CD1c-positive myeloid dendritic cell (primary cell): Measurements from ENCODE around the gene CNST.
"Not testable (repeated sequence)": the region's sequence is repeated elsewhere in the genome, so short reads cannot be mapped to it uniquely, and the experiment has no call there.

Source experiments
- DNase-seq: peaks from one replicate; pipeline ENCODE4 v3.0.0-alpha.2; 2016; ENCODE audit errors: extremely low spot score

Gene CNST

DNA sequence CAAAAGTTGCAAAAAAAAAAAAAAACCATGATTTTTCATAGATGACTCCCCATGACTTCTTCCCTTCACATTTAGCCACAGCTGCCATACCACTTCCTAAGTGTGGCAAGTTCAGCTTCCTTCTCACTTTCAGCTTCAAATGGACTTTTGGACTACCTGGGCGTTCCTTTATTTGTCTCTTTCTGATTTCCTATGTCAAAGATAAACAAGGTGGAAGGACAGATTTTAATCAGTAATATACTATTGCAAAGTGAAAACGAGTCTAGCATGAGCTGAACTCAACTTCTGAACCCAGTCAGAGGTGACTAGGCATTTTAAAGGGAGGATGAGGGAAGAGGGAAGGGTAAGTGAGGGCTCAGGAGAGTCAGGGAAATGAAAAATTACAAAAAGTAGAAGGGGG, 143.6 kb downstream of the CNST start:
- DNase-seq: no peak

DNA sequence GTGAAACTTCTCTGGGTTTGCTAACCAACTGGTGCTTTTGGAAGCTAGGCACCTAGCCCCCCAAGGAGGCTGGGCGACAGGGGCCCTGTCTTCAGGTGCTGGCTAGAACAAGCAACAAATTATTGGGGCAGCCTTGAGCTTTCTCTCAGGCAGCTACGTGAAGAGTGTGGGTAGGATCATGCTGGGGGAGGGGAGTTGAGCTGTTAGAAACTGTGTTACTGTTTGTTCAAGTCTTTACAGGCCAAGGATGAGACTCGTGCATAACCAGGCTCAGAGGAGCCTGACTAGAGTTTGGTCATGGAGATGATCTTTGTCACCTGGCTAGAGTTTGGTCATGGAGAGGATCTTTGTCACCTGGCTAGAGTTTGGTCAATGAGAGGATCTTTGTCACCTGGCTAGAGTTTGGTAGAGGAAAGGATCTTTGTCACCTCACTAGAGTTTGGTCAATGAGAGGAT, 145.3 kb downstream of the CNST start:
- no peak for DNase-seq

DNA sequence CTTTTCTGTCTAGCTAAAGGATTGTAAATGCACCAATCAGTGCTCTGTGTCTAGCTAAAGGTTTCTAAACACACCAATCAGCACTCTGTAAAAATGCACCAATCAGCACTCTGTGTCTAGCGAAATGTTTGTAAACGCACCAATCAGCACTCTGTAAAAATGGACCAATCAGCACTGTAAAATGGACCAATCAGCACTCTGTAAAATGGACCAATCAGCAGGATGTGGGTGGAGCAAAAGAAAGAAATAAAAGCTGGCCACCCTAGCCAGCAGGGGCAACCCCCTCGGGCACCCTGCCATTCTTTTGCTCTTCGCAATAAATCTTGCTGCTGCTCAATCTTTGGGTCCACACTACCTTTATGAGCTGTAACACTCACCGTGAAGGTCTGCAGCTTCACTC, 146.2 kb downstream of the CNST start:
- not testable (repeated sequence) for DNase-seq
